ENCODE measurements around the gene GNPNAT1. TPM values are rescaled to one million over a fixed set of nuclear protein-coding genes. Genes with fewer than 3 reads are reported as not detected.
"Not testable (repeated sequence)": the region's sequence is repeated elsewhere in the genome, so short reads cannot be mapped to it uniquely, and the experiment has no call there.

The GNPNAT1 gene
- total RNA-seq, 3 donors from 2014 or later = 13.1 to 21.2 (median 18.7) TPM

- peak overlapping the region; percentile 90 for H3K27ac ChIP-seq
- H3K27me3 ChIP-seq = no peaks in the 10 kb centered on the region
- peaks cover 3% of the 10 kb centered on the region for H3K36me3 ChIP-seq
- intact Hi-C loops (cut with DNase I; ENCODE audit: low total_unique reads) = no loop called here
- no peak for DNase-seq (ENCODE audit: low spot score in 2 of 2)
- no peaks in the 10 kb centered on the region for H3K4me1 ChIP-seq
- H3K9me3 ChIP-seq = no peaks in the 10 kb centered on the region
- H3K4me3 ChIP-seq = peak overlapping the region; percentile 86 to 93 (median 88)
- TF ChIP-seq CTCF (IDR thresholded peaks at IDR 0.05) (no peak), POLR2A (IDR thresholded peaks at IDR 0.05) (no peak), POLR2AphosphoS5 (IDR thresholded peaks at IDR 0.05) (no peak)
These were observed 61.9 kb downstream of the GNPNAT1 start for GRCh38 chr14:52729585-52729924.

GRCh38 chr14:52729035-52729434 is 62.4 kb downstream of the GNPNAT1 start:
- H3K4me1 ChIP-seq; H3K36me3 ChIP-seq; intact Hi-C loops (cut with DNase I; ENCODE audit: low total_unique reads); H3K27me3 ChIP-seq; H3K4me3 ChIP-seq; DNase-seq (ENCODE audit: low spot score in 2 of 2); H3K9me3 ChIP-seq; H3K27ac ChIP-seq: not testable (repeated sequence)

GRCh38 chr14:52727509-52727908 is 63.9 kb downstream of the GNPNAT1 start:
- H3K27ac ChIP-seq; DNase-seq (ENCODE audit: low spot score in 2 of 2); H3K9me3 ChIP-seq; H3K36me3 ChIP-seq; H3K4me1 ChIP-seq; intact Hi-C loops (cut with DNase I; ENCODE audit: low total_unique reads); H3K4me3 ChIP-seq; H3K27me3 ChIP-seq: not testable (repeated sequence)

Other genes starting within 250 kb of the GNPNAT1 start
- 10 to 100 TPM; 11.5 to 18.3 (median 13.1) TPM for gene TXNDC16, start 239.1 kb downstream of the GNPNAT1 start, total RNA-seq
- 1 to 10 TPM in 1 of 3 donors, under 1 TPM in 2; 0.33 to 1.2 (median 0.80) TPM for gene GPR137C, start 238.8 kb downstream of the GNPNAT1 start, total RNA-seq
- 10 to 100 TPM; 28.6 to 43.6 (median 37.0) TPM for gene ERO1A, start 96.0 kb downstream of the GNPNAT1 start, total RNA-seq
- 100 to 1,000 TPM in 1 of 3 donors, 10 to 100 TPM in 2; 78.3 to 106 (median 89.9) TPM for gene PSMC6, start 84.4 kb downstream of the GNPNAT1 start, total RNA-seq
- 10 to 100 TPM; 15.1 to 17.7 (median 16.0) TPM for gene STYX, start 61.4 kb downstream of the GNPNAT1 start, total RNA-seq
- 100 to 1,000 TPM in 1 of 3 donors, 10 to 100 TPM in 2; 87.8 to 203 (median 90.2) TPM for gene FERMT2, start 159.4 kb upstream of the GNPNAT1 start, total RNA-seq